MM.1S (cell line): Measurements from ENCODE around the gene BCL3.

Experiments used
- EZH2 ChIP-seq: fragments of 300-600 bp; sonication (generic); optimal IDR thresholded peaks from 2 replicates; pipeline ENCODE3; 2017; ENCODE audit warnings: low read depth, mild to moderate bottlenecking, antibody characterized with exemption, low read length, mixed read lengths
- TF ChIP-seq, protein P1 (sequence below): fragments of 300-600 bp; sonication (generic); IDR thresholded peaks from 2 replicates; pipeline ENCODE4 v1.5.1; 2016; ENCODE audit warnings: antibody characterized with exemption, low read length, mixed read lengths

DNA sequence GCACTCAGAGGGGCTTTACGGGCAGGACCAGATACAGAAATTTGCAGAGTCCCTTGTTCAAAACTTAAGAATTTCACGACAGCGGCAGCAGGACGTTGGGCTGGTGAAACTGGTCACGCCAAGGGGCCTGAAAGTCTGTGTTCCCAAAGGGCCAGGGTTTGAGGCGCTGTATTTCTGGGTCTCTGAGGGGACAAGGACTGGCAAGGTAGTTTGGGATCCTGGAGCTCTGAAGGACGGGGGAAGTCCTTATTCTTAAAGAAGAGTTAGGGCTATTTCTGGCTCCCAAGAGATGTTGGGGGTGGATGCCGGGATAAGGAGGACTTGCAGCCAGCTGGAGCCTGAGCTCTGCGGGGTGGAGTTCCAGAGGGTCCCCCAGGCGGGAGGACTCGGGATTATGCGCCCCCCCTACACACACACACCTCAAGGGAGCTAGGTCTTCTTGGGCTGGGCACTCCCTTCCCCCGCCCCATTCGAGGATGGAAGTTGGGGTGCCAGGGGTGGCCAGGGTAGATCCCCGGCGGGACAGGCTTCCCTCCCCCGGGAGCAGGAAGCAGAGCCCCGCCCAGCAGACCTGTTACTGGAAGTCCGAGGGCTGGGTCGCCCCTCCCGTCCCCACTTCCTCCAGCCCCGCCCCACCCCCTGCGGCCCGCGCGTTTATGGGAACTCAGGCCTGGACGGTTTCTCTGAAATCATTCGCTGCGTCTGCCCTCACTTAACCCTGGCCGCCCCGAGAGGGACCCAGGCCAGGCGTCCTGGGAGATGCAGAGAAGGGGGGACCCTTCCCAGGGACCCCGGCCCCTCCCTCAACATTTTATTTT is 5.6 kb downstream of the BCL3 start:
- TF ChIP-seq, protein P1, sequence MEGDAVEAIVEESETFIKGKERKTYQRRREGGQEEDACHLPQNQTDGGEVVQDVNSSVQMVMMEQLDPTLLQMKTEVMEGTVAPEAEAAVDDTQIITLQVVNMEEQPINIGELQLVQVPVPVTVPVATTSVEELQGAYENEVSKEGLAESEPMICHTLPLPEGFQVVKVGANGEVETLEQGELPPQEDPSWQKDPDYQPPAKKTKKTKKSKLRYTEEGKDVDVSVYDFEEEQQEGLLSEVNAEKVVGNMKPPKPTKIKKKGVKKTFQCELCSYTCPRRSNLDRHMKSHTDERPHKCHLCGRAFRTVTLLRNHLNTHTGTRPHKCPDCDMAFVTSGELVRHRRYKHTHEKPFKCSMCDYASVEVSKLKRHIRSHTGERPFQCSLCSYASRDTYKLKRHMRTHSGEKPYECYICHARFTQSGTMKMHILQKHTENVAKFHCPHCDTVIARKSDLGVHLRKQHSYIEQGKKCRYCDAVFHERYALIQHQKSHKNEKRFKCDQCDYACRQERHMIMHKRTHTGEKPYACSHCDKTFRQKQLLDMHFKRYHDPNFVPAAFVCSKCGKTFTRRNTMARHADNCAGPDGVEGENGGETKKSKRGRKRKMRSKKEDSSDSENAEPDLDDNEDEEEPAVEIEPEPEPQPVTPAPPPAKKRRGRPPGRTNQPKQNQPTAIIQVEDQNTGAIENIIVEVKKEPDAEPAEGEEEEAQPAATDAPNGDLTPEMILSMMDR, result no peak
- TF ChIP-seq EZH2, result no peak
